AG04449 (cell line): Measurements from ENCODE around the gene CRTC1.

Experiments used
- CTCF ChIA-PET: fragments of 350-600 bp; formaldehyde crosslinking; extraction: SDS; loops from one replicate; lab custom pipeline; 2021; ENCODE audit warnings: antibody characterized with exemption; lab: Yijun Ruan, JAX
- POLR2A ChIA-PET: fragments of 400-600, 350-600 bp; formaldehyde crosslinking; extraction: SDS; loops from one replicate; lab custom pipeline; 2020; ENCODE audit warnings: antibody characterized with exemption, inconsistent platforms; lab: Yijun Ruan, JAX
- DNase-seq: peaks from one replicate; pipeline ENCODE4 v3.0.0-alpha.2; 2010; ENCODE audit warnings: low read depth, low spot score
- H3K4me3 ChIP-seq: 2 replicates; pipeline ENCODE4 v1.5.1; 2011; ENCODE audit warnings: low read depth, mild to moderate bottlenecking, control low read depth, low read length
- TF ChIP-seq, protein P1 (sequence below): IDR thresholded peaks from one replicate; pipeline ENCODE4 v1.5.1; 2011; ENCODE audit warnings: mild to moderate bottlenecking, moderate library complexity, low read length, control low read depth, inconsistent platforms; ENCODE audit not compliant: insufficient read depth; ENCODE audit errors: missing control alignments

Gene CRTC1

DNA sequence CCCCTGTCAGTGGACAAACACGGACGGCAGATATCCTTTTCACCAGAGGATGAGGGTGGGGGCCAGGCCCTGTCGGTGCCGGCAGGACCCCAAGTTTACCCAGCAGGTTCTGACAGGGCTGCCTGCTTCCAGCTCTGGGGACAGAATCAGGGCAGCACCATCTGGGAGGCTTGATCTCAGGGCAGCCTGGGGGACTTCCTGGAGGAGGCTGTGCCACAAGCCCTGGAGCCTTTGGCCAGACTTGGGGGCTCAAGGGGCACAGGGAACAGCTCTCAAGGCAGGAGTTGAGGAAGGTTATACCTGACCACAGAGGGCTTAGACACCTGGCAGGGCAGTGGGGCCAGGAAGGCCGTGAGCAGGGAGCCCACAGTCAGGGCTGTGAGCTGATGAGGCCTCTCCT lies 62.5 kb downstream of the CRTC1 start:
- no peak overlapping the region for H3K4me3 ChIP-seq
- ChIA-PET CTCF (no interaction called here), POLR2A (no interaction called here)
- TF ChIP-seq, protein P1, sequence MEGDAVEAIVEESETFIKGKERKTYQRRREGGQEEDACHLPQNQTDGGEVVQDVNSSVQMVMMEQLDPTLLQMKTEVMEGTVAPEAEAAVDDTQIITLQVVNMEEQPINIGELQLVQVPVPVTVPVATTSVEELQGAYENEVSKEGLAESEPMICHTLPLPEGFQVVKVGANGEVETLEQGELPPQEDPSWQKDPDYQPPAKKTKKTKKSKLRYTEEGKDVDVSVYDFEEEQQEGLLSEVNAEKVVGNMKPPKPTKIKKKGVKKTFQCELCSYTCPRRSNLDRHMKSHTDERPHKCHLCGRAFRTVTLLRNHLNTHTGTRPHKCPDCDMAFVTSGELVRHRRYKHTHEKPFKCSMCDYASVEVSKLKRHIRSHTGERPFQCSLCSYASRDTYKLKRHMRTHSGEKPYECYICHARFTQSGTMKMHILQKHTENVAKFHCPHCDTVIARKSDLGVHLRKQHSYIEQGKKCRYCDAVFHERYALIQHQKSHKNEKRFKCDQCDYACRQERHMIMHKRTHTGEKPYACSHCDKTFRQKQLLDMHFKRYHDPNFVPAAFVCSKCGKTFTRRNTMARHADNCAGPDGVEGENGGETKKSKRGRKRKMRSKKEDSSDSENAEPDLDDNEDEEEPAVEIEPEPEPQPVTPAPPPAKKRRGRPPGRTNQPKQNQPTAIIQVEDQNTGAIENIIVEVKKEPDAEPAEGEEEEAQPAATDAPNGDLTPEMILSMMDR: no peak
- no peak for DNase-seq

DNA sequence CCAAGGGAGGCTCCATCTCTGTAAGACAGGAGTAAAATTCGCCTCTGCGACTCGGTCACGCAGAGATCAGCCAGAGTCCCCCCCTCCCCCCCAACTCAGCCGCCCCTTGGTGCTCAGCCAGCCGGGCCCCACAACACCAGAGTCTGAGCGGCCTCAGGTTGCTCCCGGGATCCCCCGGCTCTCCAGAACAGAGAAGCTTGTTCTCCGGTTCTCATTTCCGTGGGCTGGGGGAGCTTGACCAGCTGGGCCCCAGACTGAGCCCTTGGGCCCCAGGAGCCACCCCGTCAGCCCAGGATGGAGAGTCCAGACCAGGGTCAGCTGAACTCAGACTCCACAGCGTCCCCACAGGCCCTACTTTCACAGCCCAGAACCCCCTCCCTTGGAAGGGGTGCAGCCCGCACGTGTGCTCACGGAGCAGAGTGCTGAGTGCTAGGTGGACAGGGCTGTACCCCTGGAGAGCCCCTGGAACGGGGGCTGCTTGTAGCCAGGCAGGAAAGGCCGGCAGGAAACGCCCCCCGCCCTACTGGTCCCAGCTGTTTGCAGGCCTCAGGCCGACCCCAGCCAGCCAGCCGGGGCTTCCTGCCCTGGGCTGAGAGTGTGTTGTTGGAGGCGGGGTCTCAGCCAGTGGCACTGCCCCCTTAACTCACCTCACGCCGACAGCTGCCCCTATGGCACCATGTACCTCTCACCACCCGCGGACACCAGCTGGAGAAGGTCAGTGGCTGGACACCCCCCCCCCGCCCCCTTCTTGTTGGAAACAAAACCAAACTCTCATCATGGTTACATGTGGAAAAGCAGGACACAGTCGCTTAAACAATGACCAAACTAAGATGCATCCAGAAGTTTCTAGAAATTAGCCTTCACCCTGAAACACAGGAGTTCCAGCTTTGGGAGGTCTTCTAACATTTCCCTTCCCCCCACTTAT lies 63.2 kb downstream of the CRTC1 start:
- POLR2A ChIA-PET: no interaction called here
- no peak for DNase-seq
- TF ChIP-seq, protein P1: no peak
- CTCF ChIA-PET: interaction anchor here (0.9 kb wide), 1 partner anchor 20 kb away, joined by 3 read pairs; no protein-coding TSS in a partner anchor
- H3K4me3 ChIP-seq: no peak overlapping the region

DNA sequence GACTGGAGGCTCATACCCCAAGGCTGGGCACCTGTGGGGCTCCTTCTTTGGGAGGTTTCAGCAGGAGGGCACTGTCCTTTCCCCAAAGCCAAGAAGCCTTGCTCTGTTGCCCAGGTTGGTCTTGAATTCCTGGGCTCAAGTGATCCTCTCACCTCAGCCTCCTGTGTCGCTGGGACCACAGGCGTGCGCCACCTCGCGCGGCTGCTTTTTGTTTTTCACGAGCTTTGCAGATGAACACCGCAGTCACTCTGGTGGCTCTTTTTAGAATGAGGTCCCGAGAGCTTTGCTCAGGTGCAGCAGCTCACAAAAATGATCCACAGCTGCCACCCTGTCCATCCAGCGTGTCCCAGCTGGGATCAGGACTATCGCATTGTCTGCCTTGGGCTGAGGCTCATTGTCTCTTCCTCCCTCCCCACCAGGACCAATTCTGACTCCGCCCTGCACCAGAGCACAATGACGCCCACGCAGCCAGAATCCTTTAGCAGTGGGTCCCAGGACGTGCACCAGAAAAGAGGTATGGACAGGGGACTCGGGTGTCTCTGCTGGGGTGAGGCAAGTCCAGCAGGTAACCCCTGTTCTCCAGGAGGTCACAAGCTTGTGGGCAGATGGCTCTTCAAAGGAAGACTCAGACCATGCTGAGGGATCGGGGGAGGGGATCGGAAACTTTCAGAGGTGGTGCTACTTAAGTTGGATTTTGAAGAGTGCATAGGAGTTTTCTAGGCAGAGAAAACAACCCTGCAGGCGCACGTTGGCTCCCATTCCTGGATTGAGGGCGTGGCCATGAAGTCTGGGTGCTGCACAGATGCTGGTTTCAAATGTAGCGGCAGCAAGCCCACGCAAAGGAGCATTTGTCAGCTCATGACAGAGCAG lies 66.1 kb downstream of the CRTC1 start:
- ChIA-PET CTCF (no interaction called here), POLR2A (no interaction called here)
- TF ChIP-seq, protein P1: no peak
- no peak for DNase-seq
- H3K4me3 ChIP-seq: no peak overlapping the region

DNA sequence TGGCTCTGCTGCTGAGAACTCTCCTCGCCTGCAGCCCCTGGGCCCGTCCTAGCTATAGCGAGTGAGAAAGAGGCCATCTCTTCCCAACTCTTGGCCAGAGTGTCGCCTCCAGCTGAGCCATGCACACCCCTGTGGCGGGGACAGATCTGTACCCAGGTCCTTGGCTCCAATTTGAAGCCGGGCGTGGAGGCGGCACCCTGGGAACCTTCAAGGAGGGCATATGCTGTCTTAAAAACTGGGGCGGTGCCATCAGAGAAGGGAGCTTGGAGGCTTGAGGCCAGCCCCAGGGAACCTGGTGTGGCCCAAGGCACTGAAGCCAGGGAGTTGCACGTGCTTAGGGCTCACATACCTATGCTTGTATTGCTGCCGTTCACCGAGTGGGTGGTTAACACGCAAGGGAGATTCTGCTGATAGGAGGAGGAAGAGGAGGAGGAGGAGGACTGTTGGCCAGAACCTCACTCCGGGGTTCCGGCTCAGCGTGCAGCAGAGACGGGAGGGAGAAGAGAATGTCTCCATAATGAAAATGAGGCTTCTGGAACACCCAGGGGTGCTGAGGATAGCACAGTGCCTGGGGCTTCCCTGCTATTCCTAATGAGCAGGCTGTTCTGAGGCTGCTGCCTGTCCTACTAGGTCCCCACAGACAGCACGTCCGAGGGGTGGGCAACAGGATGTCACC lies 67.0 kb downstream of the CRTC1 start:
- no peak overlapping the region for H3K4me3 ChIP-seq
- no peak for DNase-seq
- ChIA-PET POLR2A (no interaction called here), CTCF (no interaction called here)
- TF ChIP-seq, protein P1: no peak

DNA sequence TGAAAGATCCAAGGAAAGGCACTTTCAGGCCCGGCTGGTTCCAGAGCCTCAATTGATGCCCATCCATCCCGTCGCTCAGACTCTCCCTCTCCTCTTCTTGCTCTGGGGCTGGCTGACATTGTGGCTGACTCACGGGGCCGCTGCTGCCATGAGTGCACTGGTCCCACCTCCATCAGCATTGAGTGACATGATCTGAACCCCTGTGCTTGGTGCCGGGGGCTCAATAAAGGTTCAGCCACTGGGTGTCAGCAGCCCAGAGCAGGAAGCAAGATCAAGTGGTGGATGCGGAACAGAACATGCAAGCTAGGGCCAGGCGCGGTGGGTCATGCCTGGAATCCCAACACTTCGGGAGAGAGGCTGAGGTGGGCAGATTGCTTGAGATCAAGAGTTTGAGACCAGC lies 68.1 kb downstream of the CRTC1 start:
- POLR2A ChIA-PET: no interaction called here
- no peak overlapping the region for H3K4me3 ChIP-seq
- CTCF ChIA-PET: no interaction called here
- TF ChIP-seq, protein P1: no peak
- DNase-seq: no peak

DNA sequence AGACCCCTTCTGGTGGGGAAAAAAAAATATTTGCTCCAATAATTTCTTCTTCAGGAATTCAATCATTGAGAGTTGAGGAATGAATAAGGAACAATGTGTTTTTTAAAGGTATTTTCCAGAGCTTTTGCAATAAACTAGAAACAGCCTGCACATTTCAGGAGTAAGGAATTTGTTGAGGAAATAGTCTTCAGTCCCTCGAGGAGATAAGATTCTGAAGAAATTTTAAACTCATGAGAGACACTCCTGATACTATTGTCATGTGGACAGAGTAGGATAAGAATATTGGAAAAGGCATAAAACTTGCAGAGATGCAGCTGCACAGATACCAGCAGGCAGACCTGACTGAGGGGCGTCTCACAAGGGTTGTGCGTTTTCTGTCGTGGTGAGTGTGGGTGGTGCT lies 71.0 kb downstream of the CRTC1 start:
- ChIA-PET CTCF (interaction anchor here (1.2 kb wide), 1 partner anchor 13 kb away, joined by 3 read pairs; no protein-coding TSS in a partner anchor), POLR2A (interaction anchor here (0.7 kb wide), 1 partner anchor 54 kb away, joined by 3 read pairs; no protein-coding TSS in a partner anchor)
- H3K4me3 ChIP-seq: no peak overlapping the region
- TF ChIP-seq, protein P1: no peak
- no peak for DNase-seq
